Stimulated activated CD4-positive, alpha-beta T cell treated with anti-CD3 and anti-CD28 coated beads, TNF-alpha, amount 100 ng/mL, for 1 hour (primary cell): ENCODE measurements around the gene CCDC33.

Source experiments
- DNase-seq, 3 donors: peaks; one replicate each; pipeline ENCODE4 v3.0.0-alpha.2; 2020; ENCODE audit warnings: low read depth in 3 of 3, low spot score in 1 of 3

CCDC33 gene

GRCh38 chr15:74258456-74259291 is 22.5 kb downstream of the CCDC33 start:
- DNase-seq = no peak

DNA sequence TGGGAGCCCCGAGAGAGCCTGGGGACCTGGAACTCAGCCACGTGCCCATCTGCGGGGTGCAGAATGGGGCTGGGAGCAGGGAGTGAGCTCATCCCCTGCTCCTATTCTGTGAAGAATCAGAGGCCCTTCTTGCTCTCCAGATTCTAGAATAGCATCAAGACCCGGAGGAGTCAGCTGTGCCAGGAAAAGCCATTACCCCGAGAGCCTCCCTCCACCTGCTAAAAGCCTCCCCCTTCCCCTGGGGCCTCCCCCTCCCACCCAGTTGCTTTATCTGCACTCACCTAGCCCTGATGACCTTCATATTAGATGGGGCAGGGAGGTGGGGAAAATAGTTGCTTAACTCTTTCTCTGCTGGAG is 23.1 kb downstream of the CCDC33 start:
- DNase-seq = no peak

DNA sequence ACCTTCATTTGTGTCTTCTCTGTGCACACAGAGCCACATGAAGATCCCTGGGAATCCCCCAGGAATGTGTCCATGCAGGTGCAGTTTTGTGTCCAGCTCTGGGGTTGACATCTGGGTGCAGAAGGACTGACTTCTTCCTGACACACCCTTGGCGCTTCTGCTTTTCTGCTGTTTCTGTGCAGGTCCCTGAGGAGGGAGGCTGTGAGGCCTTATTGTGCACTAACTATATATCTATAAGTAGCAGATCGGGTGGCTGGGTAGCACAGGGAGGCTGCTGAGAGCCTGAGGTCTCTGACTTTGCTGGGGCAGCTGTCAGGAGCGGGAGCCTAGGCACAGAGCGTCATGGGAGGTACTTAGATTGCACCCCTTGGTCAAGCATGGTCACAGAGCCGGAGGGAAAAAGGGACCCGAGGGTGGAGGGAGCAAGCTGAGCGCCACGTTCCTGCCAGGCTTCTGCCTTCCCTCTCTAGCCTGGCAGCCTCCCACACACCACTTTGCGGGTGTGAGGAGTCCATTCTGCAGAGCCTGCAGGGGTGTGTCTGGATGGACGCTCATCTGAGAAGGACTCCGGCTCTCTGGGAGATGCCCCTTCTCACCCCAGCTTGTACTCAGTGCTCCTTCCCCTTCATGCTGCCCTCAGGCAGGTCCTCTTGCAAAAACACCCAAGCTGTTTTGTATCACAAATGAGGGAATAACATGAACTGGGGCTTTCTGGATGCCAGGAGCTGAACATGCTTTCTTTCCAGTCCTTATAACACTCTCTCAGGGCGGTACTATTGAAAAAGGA is 23.9 kb downstream of the CCDC33 start:
- no peak for DNase-seq

DNA sequence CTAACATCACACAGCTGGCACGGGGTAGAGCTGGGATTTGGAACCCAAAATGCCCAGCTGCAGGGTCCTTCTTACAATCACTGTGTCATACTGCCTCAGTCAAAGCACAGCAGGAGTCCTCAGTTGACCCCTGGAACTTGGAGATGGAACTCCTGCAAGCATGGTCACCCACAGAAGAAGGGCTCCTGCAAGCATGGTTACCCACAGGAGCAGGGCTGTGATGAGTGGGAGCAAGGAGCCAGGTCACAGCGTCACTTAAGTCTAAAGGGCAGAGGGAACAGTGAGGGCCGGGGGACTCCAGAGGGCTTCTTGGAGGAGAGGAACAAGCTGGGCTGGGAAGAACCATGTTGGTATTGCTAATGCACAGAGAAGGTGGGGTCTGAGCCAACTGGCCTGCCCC is 24.9 kb downstream of the CCDC33 start:
- no peak for DNase-seq

DNA sequence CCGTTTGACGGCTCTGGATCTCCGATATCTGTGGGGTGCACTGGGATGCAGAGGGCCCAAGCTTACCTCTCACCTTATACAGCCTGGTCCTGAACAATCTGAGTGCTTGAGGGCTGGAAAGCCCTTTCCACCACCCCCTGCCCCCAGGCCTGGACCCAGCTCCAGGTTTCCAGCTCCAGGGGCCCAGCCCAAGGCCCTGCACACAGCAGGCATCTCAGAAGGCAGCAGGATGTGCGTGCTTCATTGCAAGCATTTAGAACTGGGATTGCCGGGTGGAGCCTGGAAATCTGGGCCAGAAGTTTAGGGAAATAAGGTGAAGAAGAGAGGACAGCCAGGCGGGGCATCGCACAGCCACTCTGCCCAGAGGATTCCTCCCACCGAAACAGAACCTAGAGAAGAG is 25.6 kb downstream of the CCDC33 start:
- no peak for DNase-seq

- DNase-seq = no peak
Observed at GRCh38 chr15:74262151-74262550, 26.0 kb downstream of the CCDC33 start.

DNA sequence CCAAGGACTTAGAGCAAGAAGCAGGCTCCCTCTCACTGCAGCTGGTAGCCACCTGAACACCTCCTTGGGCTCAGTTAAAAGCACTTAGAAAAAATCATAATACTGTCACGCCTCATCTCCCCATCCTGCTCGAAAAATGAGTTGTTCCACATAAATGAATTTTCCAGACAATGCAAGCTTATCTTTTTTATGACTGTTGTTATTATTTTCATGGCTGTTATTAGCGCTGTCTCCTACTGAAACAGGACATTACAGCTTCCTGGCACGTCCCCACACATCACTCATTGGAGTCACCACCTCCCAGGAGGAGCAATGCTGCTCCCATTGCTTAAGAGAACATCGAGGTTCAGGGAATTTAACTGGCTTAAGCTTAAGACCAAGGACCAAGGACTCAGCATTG is 26.5 kb downstream of the CCDC33 start:
- no peak for DNase-seq

DNA sequence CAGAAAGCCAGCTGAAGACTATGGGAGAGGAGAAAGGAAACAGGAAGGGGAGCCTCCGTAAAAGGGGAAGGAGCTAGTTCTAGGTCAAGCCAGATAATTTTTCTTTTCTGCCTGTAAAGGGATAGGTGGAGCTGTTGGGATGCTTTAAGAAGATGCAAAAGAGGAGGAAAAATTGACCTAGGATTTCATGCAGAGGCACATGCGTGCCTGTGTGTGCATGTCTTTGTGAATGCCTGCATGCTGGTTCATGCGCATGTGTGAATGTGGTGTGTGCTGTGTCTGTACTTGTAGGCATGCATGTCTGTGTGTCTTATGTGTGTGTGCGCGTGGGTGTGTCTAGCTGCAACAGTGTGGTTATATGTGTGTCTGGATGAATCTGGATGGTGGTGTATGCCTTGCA is 27.3 kb downstream of the CCDC33 start:
- DNase-seq = no peak

DNA sequence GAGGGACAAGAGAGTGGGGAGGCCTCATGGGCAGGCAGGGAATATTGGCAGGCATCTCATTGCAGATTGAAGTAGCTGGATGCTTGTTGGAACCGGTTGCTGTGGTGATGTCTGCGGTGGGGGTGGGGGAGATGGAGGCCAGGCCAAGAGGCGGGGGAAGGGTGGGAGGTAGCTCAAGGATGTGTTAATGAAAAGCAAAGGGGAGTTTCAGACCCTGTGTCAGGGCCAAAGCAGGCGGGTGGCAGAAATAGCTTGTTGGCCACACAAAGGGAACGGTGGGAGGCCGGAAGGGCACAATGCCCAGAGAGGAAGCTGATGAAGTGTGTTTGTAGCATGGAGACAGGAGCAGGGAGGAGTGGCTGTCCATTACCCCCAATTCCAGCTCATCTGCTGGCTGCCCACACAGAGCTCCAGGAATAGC is 28.0 kb downstream of the CCDC33 start:
- no peak for DNase-seq

DNA sequence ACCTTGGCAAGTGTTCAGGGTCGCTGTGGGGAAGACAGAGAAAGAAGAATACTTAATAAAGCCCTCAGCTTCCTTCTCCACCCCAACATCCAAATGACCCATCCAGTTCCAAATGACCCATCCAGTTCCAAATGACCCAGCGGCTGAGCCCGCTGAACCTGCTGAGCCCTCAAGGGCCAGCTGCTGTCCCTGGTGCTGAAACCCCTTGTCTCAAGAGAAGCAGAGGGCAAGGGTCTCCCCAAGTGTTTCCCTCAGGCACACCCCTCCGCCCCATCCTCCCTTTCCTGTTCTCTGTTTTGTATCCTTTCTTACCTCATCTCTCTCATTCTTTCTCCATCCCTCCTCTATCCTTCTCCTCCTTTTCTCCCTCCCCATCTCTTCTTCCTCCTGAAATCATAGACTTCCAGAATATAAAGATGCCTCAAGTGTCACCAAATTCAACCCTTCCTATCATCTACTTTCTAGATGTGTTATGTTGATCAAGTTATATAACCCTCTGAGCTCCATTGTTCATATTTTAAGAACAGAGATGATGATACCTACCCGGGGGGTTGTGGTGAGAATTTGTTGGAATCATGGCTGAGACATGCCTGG is 29.0 kb downstream of the CCDC33 start:
- no peak for DNase-seq

DNA sequence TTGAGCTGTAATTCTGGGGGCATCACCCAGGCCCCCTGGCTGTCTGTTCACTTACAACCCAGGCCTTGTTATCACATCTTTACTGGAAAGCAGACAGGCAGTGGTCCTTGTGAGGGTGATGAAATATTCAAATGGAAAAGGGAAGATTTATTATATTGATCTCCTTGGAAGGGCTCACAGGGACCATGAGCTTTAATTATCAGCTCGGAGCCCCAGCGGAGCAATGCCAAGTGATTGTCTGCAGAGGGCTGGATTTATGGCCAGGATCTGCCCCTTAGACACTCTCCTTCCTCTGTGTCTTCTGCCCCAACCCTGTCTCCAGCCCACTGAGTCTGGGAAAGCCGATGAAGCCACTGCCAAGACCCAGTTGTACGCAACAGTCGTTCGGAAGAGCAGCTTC is 31.9 kb downstream of the CCDC33 start:
- no peak for DNase-seq

- no peak for DNase-seq
Observed at GRCh38 chr15:74269362-74270035, 33.4 kb downstream of the CCDC33 start.

GRCh38 chr15:74270155-74270554 is 34.0 kb downstream of the CCDC33 start:
- DNase-seq = no peak

DNA sequence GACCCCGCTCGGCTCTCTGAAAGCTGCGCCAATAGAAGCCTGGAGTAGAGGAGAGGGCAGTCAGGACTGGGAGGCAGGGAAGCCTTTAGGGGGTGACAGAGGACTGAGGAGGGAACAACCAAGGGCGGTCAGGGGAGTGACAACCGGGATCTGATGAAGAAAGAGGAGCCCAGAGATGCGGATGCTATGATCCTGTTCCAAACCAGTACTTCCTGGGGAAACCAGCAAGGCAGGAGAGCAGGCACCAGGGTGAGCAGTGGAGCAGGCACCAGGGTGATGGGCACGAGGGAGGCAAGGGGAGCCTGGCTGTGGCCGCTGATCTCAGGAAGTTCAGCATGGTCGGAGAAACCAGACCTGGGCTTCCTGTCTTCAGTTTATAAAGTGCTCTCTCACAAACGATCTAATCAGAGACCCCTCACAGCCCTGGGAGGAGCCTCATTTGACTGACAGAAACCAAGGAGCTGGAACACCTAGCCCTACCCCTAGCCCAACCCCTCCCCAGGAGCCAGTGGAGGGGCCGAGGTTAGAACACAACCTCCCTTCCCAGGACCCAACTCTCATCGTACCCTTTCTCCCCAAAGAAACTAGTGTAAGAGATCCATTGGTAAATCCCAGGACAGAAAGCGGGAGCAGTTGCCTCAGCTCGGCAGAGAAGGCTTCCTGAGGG is 34.9 kb downstream of the CCDC33 start:
- DNase-seq = no peak

DNA sequence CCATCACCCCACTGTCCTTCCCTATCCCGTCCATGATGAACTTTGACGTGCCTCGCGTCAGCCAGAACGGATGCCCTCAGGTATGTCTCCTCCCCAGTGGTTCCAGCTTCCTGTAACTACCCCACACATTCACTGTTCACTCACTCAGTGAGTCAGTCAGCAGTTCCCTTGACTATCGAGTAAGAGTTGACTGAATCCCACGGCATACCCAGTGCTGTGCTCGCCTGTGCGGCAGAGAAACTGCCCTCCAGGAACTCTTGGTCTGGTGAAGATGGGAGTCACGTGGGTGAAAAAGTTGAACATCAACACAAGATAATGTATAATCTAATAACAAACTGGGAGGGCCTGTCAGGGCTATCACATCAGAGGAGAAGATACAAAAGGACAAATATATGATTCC is 36.7 kb downstream of the CCDC33 start:
- DNase-seq = no peak

DNA sequence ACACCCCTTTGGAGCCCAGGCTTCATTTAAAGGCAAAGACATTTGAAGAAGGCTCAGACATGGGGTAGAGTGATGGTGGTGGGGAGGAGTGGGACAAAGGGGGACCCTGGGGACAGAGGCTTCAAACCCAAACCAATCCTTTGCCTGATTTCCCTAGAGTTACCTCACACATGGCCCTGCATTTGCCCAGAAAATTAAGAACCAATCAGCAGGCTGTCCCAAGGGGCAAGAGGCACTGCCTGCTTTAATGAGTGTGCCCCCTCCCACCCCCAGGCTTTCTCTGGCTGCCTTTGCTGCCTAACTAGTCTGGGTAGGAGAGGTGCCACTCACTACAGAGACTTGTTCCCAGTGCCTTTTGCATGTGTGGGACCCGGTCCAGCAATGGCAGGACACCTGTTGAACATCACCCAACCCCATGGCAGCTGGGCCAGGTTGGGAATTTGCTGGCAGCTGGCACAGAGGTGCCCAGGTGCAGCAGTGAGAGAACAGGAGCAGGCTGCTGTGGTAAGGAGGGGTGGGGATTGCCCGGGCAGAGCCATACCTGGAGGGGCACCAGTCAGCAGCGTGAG is 38.4 kb downstream of the CCDC33 start:
- DNase-seq = no peak

GRCh38 chr15:74275957-74276356 is 39.8 kb downstream of the CCDC33 start:
- no peak for DNase-seq

- no peak for DNase-seq
Observed at GRCh38 chr15:74276560-74276959, 40.4 kb downstream of the CCDC33 start.

DNA sequence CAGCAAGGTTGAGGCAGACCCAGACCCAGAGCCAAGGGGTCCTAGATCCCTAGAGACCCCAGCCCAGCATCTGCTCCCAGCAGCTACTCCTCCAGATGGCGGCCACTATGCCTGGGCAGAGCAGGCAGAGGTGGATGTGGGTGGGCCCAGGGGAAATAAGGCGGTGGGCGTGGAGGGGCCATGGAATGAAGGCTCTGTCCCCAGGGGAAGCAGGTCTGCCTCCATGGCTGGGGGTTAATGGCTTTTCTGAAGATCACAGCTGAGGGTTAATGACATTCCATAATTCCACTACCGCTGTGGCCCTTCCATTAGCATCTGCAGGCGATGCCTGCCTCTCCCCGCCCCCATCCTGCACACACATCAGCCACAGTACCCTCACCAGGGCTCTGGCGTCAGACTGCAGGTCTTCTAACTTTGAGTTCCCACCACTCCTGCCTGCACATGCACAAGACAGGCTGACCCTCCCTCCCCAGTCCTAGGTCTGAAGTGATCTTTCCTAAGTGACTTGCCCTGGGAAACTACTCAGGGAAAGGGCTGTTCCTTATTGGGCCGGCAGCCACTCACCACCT is 41.2 kb downstream of the CCDC33 start:
- DNase-seq = no peak

DNA sequence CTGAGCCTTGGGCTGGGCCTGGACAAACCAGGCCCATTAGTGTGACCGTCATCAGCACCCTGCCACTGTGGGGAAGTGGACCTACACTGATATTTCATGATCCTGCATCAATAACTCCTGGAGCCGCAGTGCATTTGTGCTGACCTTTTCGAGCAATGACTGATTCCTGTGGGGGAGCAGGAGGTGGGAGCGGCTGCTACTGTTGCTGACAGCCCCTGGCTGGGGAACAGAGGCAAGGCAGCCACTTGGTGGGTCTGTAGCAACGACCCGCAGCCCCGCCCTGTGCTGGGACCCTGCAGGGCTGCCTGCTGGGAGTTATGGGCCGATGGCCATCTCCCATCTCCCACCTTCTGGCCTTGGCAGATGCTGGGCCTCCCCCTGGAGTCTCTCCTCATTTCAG is 42.1 kb downstream of the CCDC33 start:
- no peak for DNase-seq
